ENCODE results near the gene WWOX. TPM values are rescaled to one million over a fixed set of nuclear protein-coding genes. Genes with fewer than 3 reads are reported as not detected.

WWOX gene
- polyA plus RNA-seq, 1 donor from 2014 or later, result 25.6 TPM

DNA sequence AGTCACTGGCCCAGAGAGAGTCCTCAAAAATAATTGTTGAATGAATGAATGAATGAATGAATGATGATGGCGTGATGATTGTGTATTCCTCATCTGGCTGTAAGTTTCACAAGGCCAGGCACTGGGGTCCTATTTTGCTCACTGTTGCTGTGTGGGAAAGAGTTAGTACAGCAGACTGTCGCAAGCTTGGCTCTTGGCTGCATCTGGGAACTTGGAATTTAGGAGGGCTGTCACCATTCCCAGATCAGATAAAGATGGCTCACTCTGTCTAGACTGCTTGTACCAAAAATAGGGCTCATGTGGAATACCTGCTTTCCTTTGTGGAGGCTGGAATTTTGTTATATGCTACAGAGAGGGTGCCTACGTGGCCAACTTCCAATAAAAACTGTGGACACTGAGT, 530.6 kb downstream of the WWOX start:
- H3K9me3 ChIP-seq (ENCODE audit: low read length), result peaks cover 3% of the 10 kb centered on the region
- H3K27me3 ChIP-seq (ENCODE audit: insufficient read depth, low read depth, low read length), result no peaks in the 10 kb centered on the region
- no peak overlapping the region for H2AFZ ChIP-seq (ENCODE audit: low read depth, low read length)
- H3K36me3 ChIP-seq (ENCODE audit: insufficient read depth, low read length), result no peaks in the 10 kb centered on the region
- H3K4me3 ChIP-seq (ENCODE audit: low read length), result no peak overlapping the region
- H3K4me2 ChIP-seq (ENCODE audit: low read length), result no peak overlapping the region
- no peak overlapping the region for H3K27ac ChIP-seq (ENCODE audit: low read length)
- no peaks in the 10 kb centered on the region for H3K79me2 ChIP-seq (replicated peaks; ENCODE audit: insufficient read depth, low read length)
- H4K20me1 ChIP-seq (ENCODE audit: insufficient read depth), result no peaks in the 10 kb centered on the region
- no peaks in the 10 kb centered on the region for H3K9me2 ChIP-seq (ENCODE audit: insufficient read depth, low read length)
- TF ChIP-seq TAF1 (IDR thresholded peaks at IDR 0.05; ENCODE audit: low read depth), result no peak
- H3K9ac ChIP-seq (ENCODE audit: low read length), result no peak overlapping the region
- H3F3A ChIP-seq (ENCODE audit: insufficient read depth, low read length, poor library complexity, severe bottlenecking), result no peaks in the 10 kb centered on the region

- Histone ChIP-seq H3K36me3 (ENCODE audit: insufficient read depth, low read length) (no peaks in the 10 kb centered on the region), H3K4me2 (ENCODE audit: low read length) (no peak overlapping the region), H3K9ac (ENCODE audit: low read length) (no peak overlapping the region), H2AFZ (ENCODE audit: low read depth, low read length) (no peak overlapping the region), H3K9me3 (ENCODE audit: low read length) (peaks cover 3% of the 10 kb centered on the region), H3K79me2 (replicated peaks; ENCODE audit: insufficient read depth, low read length) (no peaks in the 10 kb centered on the region), H3K4me3 (ENCODE audit: low read length) (no peak overlapping the region), H3K27me3 (ENCODE audit: insufficient read depth, low read depth, low read length) (no peaks in the 10 kb centered on the region), H3K27ac (ENCODE audit: low read length) (no peak overlapping the region), H3K9me2 (ENCODE audit: insufficient read depth, low read length) (no peaks in the 10 kb centered on the region), H4K20me1 (ENCODE audit: insufficient read depth) (no peaks in the 10 kb centered on the region), H3F3A (ENCODE audit: insufficient read depth, low read length, poor library complexity, severe bottlenecking) (no peaks in the 10 kb centered on the region)
- TF ChIP-seq TAF1 (IDR thresholded peaks at IDR 0.05; ENCODE audit: low read depth), result no peak
- no peak for TF ChIP-seq MXI1 (conservative IDR thresholded peaks at IDR 0.05; ENCODE audit: poor library complexity, severe bottlenecking)
- no peak for TF ChIP-seq POLR2AphosphoS5 (IDR thresholded peaks at IDR 0.05)
- no peak for TF ChIP-seq SMC3 (conservative IDR thresholded peaks at IDR 0.05; ENCODE audit: poor library complexity)
- no peak for TF ChIP-seq RAD21 (conservative IDR thresholded peaks at IDR 0.05)
- TF ChIP-seq EP300 (conservative IDR thresholded peaks at IDR 0.05; ENCODE audit: poor library complexity, severe bottlenecking), result no peak
- TF ChIP-seq, protein P1, sequence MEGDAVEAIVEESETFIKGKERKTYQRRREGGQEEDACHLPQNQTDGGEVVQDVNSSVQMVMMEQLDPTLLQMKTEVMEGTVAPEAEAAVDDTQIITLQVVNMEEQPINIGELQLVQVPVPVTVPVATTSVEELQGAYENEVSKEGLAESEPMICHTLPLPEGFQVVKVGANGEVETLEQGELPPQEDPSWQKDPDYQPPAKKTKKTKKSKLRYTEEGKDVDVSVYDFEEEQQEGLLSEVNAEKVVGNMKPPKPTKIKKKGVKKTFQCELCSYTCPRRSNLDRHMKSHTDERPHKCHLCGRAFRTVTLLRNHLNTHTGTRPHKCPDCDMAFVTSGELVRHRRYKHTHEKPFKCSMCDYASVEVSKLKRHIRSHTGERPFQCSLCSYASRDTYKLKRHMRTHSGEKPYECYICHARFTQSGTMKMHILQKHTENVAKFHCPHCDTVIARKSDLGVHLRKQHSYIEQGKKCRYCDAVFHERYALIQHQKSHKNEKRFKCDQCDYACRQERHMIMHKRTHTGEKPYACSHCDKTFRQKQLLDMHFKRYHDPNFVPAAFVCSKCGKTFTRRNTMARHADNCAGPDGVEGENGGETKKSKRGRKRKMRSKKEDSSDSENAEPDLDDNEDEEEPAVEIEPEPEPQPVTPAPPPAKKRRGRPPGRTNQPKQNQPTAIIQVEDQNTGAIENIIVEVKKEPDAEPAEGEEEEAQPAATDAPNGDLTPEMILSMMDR (IDR thresholded peaks at IDR 0.05; ENCODE audit: poor library complexity, severe bottlenecking), result no peak
- TF ChIP-seq REST (IDR thresholded peaks at IDR 0.05; ENCODE audit: borderline replicate concordance), result no peak
- TF ChIP-seq EZH2 (IDR thresholded peaks at IDR 0.05; ENCODE audit: borderline replicate concordance, insufficient read depth, low read length, poor library complexity, severe bottlenecking), result no peak
These were observed 534.1 kb downstream of the WWOX start for GRCh38 chr16:78633551-78633950.

- Histone ChIP-seq H3K9me3 (ENCODE audit: low read length) (no peaks in the 10 kb centered on the region), H3K27me3 (ENCODE audit: insufficient read depth, low read depth, low read length) (no peaks in the 10 kb centered on the region), H3K4me2 (ENCODE audit: low read length) (no peak overlapping the region), H3K36me3 (ENCODE audit: insufficient read depth, low read length) (no peaks in the 10 kb centered on the region), H3K79me2 (replicated peaks; ENCODE audit: insufficient read depth, low read length) (no peaks in the 10 kb centered on the region), H4K20me1 (ENCODE audit: insufficient read depth) (no peaks in the 10 kb centered on the region), H3K4me3 (ENCODE audit: low read length) (no peak overlapping the region), H3F3A (ENCODE audit: insufficient read depth, low read length, poor library complexity, severe bottlenecking) (no peaks in the 10 kb centered on the region), H3K9me2 (ENCODE audit: insufficient read depth, low read length) (no peaks in the 10 kb centered on the region), H3K27ac (ENCODE audit: low read length) (no peak overlapping the region), H2AFZ (ENCODE audit: low read depth, low read length) (no peak overlapping the region), H3K9ac (ENCODE audit: low read length) (no peak overlapping the region)
- TF ChIP-seq SMC3 (conservative IDR thresholded peaks at IDR 0.05; ENCODE audit: poor library complexity) (no peak), EP300 (conservative IDR thresholded peaks at IDR 0.05; ENCODE audit: poor library complexity, severe bottlenecking) (no peak), RAD21 (conservative IDR thresholded peaks at IDR 0.05) (no peak), EZH2 (IDR thresholded peaks at IDR 0.05; ENCODE audit: borderline replicate concordance, insufficient read depth, low read length, poor library complexity, severe bottlenecking) (no peak), REST (IDR thresholded peaks at IDR 0.05; ENCODE audit: borderline replicate concordance) (no peak), MXI1 (conservative IDR thresholded peaks at IDR 0.05; ENCODE audit: poor library complexity, severe bottlenecking) (no peak), TAF1 (IDR thresholded peaks at IDR 0.05; ENCODE audit: low read depth) (no peak), POLR2AphosphoS5 (IDR thresholded peaks at IDR 0.05) (no peak)
- TF ChIP-seq, protein P1 (IDR thresholded peaks at IDR 0.05; ENCODE audit: poor library complexity, severe bottlenecking), result no peak
These were observed 536.4 kb downstream of the WWOX start for GRCh38 chr16:78635807-78636206.

All from neural cell (in vitro differentiated cells).